Measurements from ENCODE around the gene CIDEC. TPM values are rescaled to one million over a fixed set of nuclear protein-coding genes. Genes with fewer than 3 reads are reported as not detected.

CIDEC gene
- total and polyA plus RNA-seq, 9 of the 15 experiments (the other 6 are each of a cell fraction or from before 2014, with no cell fraction given), result not detected

DNA sequence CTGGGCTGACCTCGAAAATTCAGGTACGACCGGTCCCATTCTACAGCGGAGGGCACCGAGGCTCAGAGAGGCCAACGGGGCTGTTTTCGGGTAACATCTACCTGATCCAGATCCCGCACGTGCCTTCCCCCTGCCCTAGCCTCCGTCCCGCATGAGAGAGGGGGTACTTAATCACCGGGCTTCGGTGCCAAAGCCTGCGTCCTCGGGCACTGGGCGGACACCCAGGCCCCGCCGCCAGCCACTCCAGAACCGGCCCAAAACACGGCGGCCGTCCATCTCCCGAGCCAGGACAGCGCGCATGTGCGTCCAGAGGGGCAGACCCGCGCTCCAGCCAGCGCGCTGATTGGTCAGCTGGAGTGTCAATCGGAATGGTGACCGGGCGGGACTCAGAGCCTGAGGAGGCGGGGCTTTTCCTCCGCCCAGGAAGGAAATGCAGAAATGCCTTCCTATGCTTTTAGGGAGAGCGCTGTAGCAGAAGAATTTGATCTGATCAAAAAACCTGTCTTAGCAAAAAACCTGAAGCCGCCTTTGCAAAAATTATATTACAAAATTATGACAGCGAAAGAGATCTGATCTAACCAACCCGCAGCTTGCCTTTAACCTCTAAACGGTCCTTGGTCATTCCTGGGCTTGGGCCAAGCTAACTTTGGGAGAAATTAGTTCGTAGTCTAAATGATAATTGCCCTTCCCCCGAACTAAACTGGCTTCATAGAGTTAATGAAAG, 36.2 kb downstream of the CIDEC start, which contains the start of gene RPUSD3 (continued):
- TF ChIP-seq, protein P1, sequence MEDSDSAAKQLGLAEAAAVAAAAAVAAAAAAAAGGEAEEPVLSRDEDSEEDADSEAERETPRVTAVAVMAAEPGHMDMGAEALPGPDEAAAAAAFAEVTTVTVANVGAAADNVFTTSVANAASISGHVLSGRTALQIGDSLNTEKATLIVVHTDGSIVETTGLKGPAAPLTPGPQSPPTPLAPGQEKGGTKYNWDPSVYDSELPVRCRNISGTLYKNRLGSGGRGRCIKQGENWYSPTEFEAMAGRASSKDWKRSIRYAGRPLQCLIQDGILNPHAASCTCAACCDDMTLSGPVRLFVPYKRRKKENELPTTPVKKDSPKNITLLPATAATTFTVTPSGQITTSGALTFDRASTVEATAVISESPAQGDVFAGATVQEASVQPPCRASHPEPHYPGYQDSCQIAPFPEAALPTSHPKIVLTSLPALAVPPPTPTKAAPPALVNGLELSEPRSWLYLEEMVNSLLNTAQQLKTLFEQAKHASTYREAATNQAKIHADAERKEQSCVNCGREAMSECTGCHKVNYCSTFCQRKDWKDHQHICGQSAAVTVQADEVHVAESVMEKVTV (CRISPR knock-in tag; IDR thresholded peaks at IDR 0.05), result no peak
- no peak for TF ChIP-seq ZNF217 (CRISPR knock-in tag; IDR thresholded peaks at IDR 0.05)
- TF ChIP-seq SRSF1 (IDR thresholded peaks at IDR 0.05; ENCODE audit: low read depth, low read length), result no peak
- TF ChIP-seq MAFF (IDR thresholded peaks at IDR 0.05; ENCODE audit: low read length), result no peak
- TF ChIP-seq ZNF79 (CRISPR knock-in tag; IDR thresholded peaks at IDR 0.05; ENCODE audit: low read depth), result no peak
- peak; percentile 79 for TF ChIP-seq MEIS2 (IDR thresholded peaks at IDR 0.05; ENCODE audit: partially characterized antibody)
- TF ChIP-seq TAF1 (IDR thresholded peaks at IDR 0.05; ENCODE audit: control insufficient read depth, extremely low read depth, insufficient read depth, low read length, severe bottlenecking), result peak; percentile 91
- no peak for TF ChIP-seq GATAD2B (IDR thresholded peaks at IDR 0.05; ENCODE audit: borderline replicate concordance)
- TF ChIP-seq POLR2H (tag; IDR thresholded peaks at IDR 0.05; ENCODE audit: low read depth), result peak; percentile 78
- no peak for TF ChIP-seq GTF2A2 (tag; IDR thresholded peaks at IDR 0.05)
- no peak for TF ChIP-seq CBX3 (IDR thresholded peaks at IDR 0.05; ENCODE audit: borderline replicate concordance in 1 of 2, low read length in 2 of 2)
- TF ChIP-seq TFE3 (CRISPR knock-in tag; IDR thresholded peaks at IDR 0.05), result no peak
- peak; percentile 72 for TF ChIP-seq CREM (IDR thresholded peaks at IDR 0.05; ENCODE audit: low read depth)
- TF ChIP-seq, protein P2, sequence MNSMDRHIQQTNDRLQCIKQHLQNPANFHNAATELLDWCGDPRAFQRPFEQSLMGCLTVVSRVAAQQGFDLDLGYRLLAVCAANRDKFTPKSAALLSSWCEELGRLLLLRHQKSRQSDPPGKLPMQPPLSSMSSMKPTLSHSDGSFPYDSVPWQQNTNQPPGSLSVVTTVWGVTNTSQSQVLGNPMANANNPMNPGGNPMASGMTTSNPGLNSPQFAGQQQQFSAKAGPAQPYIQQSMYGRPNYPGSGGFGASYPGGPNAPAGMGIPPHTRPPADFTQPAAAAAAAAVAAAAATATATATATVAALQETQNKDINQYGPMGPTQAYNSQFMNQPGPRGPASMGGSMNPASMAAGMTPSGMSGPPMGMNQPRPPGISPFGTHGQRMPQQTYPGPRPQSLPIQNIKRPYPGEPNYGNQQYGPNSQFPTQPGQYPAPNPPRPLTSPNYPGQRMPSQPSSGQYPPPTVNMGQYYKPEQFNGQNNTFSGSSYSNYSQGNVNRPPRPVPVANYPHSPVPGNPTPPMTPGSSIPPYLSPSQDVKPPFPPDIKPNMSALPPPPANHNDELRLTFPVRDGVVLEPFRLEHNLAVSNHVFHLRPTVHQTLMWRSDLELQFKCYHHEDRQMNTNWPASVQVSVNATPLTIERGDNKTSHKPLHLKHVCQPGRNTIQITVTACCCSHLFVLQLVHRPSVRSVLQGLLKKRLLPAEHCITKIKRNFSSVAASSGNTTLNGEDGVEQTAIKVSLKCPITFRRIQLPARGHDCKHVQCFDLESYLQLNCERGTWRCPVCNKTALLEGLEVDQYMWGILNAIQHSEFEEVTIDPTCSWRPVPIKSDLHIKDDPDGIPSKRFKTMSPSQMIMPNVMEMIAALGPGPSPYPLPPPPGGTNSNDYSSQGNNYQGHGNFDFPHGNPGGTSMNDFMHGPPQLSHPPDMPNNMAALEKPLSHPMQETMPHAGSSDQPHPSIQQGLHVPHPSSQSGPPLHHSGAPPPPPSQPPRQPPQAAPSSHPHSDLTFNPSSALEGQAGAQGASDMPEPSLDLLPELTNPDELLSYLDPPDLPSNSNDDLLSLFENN (IDR thresholded peaks at IDR 0.05; ENCODE audit: low read depth in 2 of 2, low read length in 2 of 2), result no peak
- TF ChIP-seq EHMT2 (IDR thresholded peaks at IDR 0.05), result no peak
- TF ChIP-seq ZNF274 (IDR thresholded peaks at IDR 0.05; ENCODE audit: borderline replicate concordance, low read depth, low read length), result no peak
- TF ChIP-seq ATF2 (CRISPR knock-in tag; IDR thresholded peaks at IDR 0.05), result no peak
- no peak for TF ChIP-seq ZBTB8A (IDR thresholded peaks at IDR 0.05; ENCODE audit: partially characterized antibody)
